Choroid plexus epithelial cell (primary cell): ENCODE measurements around the gene TNRC6B.
A peak's percentile ranks its signal among the peaks of the same experiment; 100 is the strongest.

Experiments used
- DNase-seq: peaks from one replicate; pipeline ENCODE4 v3.0.0-alpha.2; 2010; ENCODE audit warnings: low read depth
- H3K4me3 ChIP-seq: 2 replicates; pipeline ENCODE4 v1.5.1; 2011; ENCODE audit warnings: low read depth, mild to moderate bottlenecking, control low read depth, low read length, moderate library complexity
- CTCF ChIP-seq: conservative IDR thresholded peaks from 2 replicates; pipeline ENCODE4 v1.5.1; 2011; ENCODE audit warnings: low read depth, mild to moderate bottlenecking, control low read depth, inconsistent platforms, low read length, moderate library complexity

TNRC6B gene

GRCh38 chr22:40176921-40177737 is 596 bp upstream of the TNRC6B start:
- peak overlapping the region; percentile 69 for H3K4me3 ChIP-seq
- peak; percentile 83 for DNase-seq
- TF ChIP-seq CTCF = no peak

DNA sequence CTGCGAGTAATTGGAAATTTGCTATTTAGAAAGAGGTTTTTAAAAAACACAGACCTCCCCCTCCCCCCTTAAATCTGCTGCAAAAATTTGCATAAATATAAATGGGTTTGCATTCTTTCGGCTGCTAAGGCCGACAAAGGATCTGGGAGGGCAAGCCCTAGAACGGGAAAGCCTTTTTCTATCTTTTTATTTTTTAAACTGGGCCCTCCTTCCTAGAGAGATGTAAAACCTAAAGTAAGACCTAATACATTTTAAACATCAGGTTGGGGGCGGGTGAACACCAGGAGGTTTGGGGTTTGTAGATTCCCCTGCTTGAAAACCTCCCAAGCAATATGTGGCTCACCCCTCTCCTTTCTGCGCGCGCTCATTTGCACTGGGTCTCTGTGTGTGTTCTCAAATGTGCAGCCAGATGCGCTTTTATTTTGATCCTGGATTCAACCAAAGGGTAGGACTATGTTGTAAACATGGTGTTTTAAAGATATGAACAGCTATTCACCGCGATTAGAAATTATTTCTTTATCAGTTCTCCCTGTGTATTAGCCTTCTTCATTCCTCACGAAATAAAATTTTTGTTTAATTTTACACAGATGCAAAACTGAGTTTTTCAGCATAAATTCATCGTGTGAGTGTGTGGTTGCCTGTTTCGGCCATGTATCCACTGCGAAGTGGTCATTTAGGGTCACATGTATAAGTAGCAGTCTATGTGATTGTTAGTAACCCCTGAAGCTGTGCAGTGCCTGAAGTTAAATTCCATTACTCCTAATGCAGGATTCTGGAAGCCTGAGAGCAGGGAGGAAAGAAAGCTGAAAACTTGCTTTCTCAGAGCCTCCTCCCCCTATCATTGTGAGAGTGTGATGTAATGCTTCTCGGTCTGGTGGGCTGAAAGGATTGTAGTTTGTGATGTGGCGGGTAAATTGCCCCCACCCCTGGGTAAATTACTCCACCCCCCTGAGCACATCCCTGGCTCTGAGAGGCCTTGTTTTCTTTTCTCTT is 988 bp downstream of the TNRC6B start:
- peak overlapping the region; percentile 69 for H3K4me3 ChIP-seq
- peak; percentile 54 for DNase-seq
- TF ChIP-seq CTCF = no peak

GRCh38 chr22:40179526-40179925 is 1.8 kb downstream of the TNRC6B start:
- no peak for DNase-seq
- TF ChIP-seq CTCF = no peak
- peak overlapping the region; percentile 69 for H3K4me3 ChIP-seq

DNA sequence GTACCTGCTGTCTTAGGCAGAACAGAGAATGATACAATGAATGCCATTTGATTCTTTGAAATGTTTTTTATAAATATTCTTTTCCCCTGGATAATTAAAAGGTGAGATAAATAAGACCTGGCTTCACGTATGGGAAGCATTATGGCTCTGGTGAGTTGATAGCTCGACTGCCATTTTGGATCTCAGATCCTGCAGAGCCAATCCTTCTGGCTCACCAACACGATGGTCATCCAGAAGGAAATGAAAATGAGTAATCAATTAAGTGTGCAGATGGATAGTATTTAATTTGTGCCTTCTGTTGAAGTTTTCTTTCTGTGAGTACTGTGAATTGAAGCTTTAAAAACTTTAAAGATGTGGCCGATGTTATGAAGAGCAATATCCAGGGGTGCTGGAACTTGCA is 2.7 kb downstream of the TNRC6B start:
- DNase-seq = no peak
- TF ChIP-seq CTCF = no peak
- peak overlapping the region; percentile 69 for H3K4me3 ChIP-seq

- no peak overlapping the region for H3K4me3 ChIP-seq
- DNase-seq = no peak
- no peak for TF ChIP-seq CTCF
These were observed 3.6 kb downstream of the TNRC6B start for GRCh38 chr22:40181323-40181722.

- H3K4me3 ChIP-seq = no peak overlapping the region
- no peak for DNase-seq
- no peak for TF ChIP-seq CTCF
These were observed 4.6 kb downstream of the TNRC6B start for GRCh38 chr22:40182231-40182835.
